ENCODE results near the gene GYS1.

GYS1 gene

DNA sequence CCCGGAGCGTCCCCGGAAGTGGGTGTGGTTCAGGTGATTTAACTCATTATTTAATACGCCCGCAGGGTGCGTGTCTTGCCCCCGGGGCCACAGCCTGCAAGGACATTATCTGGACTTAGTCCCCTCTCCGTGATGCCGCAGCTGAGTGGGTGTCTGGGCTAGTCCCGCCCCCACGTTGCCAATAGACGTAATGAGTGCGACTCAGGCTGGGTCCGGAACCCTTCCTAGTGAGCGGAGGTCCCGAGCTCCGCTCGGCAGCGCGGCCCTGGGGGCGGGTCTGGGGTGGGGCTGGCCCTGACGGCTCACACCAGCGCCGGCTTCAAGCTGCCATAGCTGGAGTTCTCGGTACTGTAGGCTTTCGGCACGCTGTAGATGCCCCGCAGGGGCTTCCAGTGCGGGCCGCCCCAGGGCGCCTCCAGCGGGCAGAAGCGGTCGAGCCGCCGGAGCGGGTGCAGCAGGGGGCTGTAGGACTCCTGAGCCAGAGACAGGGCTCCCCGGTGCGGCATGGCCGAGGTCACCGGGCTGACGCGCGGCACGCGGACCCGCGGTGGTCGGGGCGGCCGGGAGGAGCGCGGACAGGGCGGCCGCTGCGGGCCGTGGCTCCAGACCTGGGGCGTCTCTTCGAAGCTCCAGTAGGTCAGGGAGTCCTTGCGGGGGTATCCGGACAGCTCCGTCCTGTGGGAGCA is 24.7 kb upstream of the GYS1 start:
- no peak for DNase-seq

- DNase-seq = no peak
Observed at GRCh38 chr19:49017041-49017665, 24.0 kb upstream of the GYS1 start, which contains the start of gene LHB. LHB (minus strand) TSS chr19:49017091; CDS start chr19:49017081, 10 bp downstream.

DNA sequence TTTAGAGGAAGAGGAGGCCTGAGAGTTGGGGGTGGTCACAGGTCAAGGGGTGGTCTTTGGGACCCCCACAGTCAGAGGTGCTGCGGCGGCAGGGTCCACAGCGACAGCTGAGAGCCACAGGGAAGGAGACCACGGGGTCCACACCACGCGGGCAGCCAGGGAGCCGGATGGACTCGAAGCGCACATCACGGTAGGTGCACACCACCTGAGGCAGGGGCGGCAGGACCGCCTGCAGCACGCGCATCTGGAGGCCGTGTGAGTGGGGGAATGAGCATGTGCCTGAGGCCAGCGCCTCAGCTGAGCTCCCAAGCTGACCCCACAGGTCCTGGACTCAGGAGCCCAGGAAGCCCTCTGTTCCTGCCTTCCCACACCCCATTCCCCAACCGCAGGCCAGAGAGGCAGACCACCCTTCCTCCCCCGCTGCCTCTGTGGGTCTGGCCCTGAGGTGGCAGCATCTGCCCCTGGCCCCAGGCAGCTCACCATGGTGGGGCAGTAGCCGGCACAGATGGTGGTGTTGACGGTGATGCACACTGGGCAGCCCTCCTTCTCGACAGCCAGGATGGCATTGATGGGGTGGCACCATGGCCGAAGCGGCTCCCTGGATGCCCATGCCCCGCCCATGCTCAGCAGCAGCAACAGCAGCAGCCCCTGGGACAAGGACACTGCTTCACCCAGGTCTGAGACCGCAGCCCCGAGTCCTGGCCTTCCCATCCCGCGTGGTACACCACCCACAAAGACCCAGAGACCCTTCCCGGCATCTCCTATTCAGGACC is 23.1 kb upstream of the GYS1 start:
- DNase-seq = no peak

GRCh38 chr19:49014870-49015255 is 21.8 kb upstream of the GYS1 start:
- DNase-seq = no peak

DNA sequence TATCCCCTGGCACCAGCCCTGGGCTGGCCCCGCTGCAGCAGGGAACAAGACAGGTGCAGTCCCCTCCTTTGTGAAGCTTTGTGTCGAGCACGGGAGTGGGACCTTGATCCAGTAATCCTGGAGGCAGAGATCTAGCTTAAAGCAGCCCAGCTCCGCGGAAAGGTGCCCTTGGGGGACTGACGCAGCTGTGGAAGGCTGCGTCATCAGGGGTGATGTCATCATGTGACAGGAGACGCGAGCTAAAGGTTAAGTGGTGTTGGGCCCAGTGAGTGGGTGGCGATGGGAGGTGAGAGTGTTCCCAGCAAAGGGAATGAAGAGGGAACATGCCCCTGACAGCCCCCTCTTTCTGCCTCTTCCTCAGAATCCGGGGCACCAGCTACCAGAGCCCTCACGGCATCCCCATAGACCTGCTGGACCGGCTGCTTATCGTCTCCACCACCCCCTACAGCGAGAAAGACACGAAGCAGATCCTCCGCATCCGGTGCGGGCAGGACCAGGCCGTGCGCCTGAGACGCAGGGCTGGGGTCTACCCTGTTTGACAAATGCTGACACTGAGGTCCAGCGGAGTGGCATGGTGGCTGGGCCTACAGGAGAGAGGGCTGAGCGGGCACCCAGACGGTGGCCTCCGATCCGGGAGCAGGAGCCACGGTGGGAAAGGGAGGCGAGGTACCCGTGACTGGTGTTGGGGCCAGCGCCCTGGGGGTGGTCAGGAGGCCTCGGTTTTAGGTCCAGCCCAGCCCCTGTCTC is 21.2 kb upstream of the GYS1 start:
- DNase-seq = no peak

DNA sequence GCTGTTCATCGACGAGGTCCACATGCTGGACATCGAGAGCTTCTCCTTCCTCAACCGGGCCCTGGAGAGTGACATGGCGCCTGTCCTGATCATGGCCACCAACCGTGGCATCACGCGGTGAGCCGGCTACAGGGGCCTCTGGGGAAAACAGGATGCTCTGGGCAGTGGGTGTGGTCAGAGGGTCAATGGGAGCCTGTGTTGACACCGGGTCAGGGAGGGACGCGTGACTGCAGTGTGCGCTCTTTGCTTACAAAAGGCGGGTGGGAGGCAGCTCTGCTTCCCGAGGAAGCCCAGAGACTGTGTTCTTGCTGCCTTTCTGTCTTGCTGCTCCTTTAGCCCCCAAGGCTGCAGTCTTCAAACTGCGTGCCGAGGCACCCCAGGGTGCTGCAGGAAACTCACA is 18.1 kb upstream of the GYS1 start:
- DNase-seq = no peak

DNA sequence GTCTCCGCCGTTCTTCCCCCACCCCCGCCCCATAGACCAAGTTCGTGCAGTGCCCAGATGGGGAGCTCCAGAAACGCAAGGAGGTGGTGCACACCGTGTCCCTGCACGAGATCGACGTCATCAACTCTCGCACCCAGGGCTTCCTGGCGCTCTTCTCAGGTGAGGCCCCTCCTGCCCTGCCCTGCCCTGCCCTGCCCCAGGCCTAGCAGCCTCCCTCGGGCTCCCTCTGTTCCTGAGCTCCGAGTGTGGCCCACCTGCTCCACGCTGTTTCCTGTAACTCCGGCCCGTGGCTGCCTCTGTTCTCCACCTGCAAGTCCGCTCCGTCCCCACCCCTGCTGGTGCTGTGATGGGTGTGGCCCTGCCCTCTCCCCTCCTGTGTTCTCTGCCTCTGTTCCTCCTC is 17.3 kb upstream of the GYS1 start:
- no peak for DNase-seq

GRCh38 chr19:49009828-49010227 is 16.7 kb upstream of the GYS1 start:
- no peak for DNase-seq

- DNase-seq = no peak
Observed at GRCh38 chr19:49006905-49007304, 13.8 kb upstream of the GYS1 start.

DNA sequence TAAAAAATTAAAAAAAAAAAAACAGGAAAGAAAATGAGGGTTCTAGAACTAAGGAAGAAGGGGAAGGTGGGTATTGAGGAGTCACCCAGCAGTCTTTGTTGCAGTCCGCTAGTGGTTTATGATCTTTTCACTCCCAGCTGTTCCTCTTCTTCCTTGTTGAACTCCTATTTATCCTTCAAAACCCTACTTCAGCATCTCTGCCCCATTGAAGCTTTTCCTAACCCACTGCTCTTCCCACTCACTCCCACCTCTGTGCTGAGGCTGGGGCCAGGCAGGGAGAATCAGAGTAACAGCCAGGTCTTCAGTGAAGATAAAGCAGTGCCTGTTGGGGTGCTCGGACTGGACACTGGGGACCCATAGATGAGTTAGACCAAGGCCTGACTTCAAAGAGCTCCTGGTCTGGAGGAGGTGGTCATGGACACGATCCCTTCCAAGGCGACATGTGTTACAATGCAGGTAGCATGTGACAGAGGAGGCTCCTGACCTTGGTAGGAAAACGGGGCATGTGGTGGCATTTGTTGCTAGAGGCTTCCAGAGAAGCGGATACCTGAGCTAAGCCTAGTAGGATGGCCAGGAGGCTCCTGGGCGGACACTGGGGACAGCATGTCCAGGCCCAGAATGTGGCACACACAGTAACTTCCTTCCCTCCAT is 12.0 kb upstream of the GYS1 start:
- DNase-seq = no peak

GRCh38 chr19:49004133-49004532 is 11.0 kb upstream of the GYS1 start:
- no peak for DNase-seq

- DNase-seq = no peak
Observed at GRCh38 chr19:48999481-49000325, 6.6 kb upstream of the GYS1 start.

- no peak for DNase-seq
Observed at GRCh38 chr19:48997972-48998371, 4.9 kb upstream of the GYS1 start.

DNA sequence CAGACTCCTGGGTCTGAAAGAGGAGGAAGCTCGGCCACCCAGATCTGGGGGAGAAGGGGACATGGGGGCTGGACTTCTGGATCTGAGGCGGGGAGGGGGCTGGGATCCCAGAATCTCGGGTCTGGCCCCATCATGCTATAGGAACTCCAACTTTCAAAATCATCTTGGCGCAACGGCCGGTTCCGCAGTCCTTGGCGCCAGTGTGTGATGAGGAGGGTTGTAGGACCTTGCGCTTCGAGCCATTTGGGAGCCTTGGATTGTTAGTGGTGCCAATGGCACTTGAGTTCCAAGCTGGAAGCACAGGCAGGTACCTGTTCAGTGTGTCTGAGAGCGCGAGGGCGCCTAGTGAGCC is 902 bp upstream of the GYS1 start:
- no peak for DNase-seq

DNA sequence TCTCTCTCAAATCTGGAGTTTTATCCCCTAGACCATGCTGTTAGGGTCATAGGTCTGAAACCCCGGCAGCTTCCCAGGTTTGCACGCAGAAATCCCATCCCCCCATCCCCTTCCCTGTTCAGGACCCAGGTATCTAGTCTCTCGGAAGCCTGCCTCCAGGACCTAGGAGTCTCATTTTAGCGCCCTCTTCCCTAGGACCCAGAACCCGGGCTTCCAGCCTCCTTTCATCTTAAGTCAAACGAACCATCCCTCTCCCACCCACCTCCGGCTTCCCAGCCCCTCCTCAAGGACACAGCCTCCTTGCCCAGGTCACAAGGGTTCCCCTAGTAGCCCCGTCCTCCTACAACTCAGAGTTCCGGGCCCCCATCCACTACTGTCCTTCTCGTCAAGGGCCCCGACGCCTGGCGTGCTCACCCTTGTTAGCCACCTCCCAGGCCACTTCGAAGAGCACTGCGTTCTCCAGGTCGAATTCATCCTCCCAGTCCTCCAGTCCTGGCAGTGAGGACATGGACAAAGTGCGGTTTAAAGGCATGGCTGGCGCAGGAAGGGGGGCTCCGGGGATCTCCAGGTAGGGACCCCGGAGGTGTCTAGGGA is 431 bp downstream of the GYS1 start:
- DNase-seq = no peak

DNA sequence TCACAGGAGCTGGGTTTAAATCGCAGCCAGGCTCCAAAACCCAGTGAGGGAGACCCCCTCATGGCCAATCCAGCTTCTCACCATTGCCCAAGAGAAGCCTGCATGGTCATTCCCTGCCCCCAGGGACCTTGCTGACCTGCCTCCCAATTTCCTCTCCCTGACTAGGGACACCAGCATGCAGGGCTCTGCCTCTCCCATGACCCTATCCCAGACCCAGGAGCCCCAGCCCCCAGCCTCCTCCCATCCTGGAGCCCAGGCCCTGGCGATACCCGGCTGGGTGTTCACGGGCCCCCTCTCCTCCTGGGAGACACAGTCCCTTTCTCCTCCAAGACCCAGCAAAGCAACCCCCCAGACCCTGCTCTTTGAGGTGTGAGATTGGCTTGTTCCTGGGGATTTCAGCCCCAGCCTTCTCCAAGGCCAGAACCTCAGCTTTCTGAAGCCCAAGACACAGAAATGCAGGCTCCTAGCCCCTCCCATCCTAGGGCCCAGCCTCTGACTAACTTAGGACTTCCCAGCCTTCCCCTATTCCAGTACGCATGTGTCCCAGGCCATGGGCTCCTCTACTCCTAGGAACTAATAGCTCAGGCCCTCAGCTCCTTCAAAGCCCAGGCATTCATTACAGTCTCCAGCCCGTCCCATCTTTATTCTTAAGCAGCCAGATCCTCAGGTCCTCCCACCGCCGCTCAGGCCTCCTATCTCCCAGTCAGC is 1.1 kb downstream of the GYS1 start:
- no peak for DNase-seq

DNA sequence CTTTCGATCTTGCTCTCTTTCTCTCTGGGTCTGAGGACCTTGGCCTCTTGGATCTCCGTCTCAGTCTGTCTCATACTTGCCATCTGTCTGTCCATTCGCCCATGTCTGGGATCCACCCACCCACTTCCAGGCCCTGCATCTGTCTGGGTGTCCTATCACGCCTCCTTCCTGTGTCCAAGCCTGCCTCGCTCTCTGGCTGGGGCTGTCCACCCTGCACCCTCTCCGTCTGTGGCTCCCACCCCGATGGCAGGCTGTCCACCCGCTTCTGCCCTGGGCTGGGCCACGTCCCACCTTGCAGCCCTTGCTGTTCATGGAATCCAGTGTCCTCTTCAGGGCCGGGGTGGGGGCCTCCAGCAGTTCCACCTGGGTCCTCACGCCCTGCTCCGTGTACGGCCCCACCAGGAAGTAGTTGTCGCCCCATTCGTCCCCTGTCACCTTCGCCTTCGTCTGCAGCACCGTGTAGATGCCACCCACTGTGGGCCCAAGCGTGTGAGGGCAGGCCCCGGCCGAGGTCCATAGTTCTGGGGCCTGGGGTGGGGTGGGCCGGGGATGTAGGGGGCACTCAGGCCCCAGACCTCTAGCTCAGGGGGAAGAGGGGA is 2.0 kb downstream of the GYS1 start:
- no peak for DNase-seq

- DNase-seq = no peak
Observed at GRCh38 chr19:48990400-48990799, 2.7 kb downstream of the GYS1 start.

DNA sequence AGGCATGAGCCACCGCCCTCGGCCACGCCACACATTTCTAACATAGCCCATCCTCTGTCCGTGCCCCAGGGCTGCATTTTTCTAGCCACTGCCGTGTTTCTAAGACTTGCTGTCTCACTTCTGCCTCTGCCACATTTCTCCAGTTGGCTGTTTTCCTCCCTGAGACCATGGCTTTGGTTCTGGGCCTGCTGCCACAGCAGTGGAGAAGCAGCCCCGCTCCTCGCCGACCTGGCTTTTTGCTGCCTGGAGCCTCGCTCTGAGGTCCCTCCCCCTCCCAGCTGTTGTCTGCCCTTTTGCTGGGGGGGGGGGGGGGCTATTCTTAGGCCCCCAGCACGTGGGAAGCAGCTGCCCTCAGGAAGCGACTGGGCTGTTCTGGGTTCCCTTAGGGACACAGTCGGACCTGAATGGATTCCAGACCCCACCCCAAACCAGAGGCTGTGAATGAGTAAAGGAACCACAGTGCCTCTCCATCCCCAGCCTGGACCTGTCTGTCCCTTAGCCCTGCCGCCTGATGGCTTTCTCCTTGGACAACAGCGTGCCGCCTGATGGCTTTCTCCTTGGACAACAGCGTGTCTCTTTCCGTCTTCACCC is 3.3 kb downstream of the GYS1 start:
- DNase-seq = no peak

GRCh38 chr19:48988860-48989259 is 4.2 kb downstream of the GYS1 start:
- DNase-seq = no peak
